WERI-Rb-1 (cell line): ENCODE measurements around the gene KANK4.

Experiments used
- DNase-seq: peaks from one replicate; pipeline ENCODE4 v3.0.0-alpha.2; 2020
- H3K27ac ChIP-seq: fragments of 250-450 bp; sonication (Bioruptor Pico); 2 replicates; pipeline ENCODE4 v1.5.1; 2020; ENCODE audit warnings: mild to moderate bottlenecking, moderate library complexity
- H3K27me3 ChIP-seq: fragments of 250-450 bp; sonication (Bioruptor Pico); 2 replicates; pipeline ENCODE4 v1.5.1; 2021; ENCODE audit warnings: mild to moderate bottlenecking, low read depth, moderate library complexity; ENCODE audit not compliant: insufficient read depth, severe bottlenecking
- H3K36me3 ChIP-seq: fragments of 250-450 bp; sonication (Bioruptor Pico); 2 replicates; pipeline ENCODE4 v1.5.1; 2020; ENCODE audit warnings: mild to moderate bottlenecking, moderate library complexity
- H3K4me3 ChIP-seq: 2 replicates; pipeline ENCODE4 v1.5.1; 2011; ENCODE audit warnings: low read depth, mild to moderate bottlenecking, control low read depth, low read length
- H3K9me3 ChIP-seq: fragments of 250-450 bp; sonication (Bioruptor Pico); 2 replicates; pipeline ENCODE4 v1.5.1; 2021; ENCODE audit warnings: mild to moderate bottlenecking, moderate library complexity; ENCODE audit not compliant: severe bottlenecking
- CTCF ChIP-seq: IDR thresholded peaks from 2 replicates; pipeline ENCODE4 v1.5.1; 2011; ENCODE audit warnings: low read depth, mild to moderate bottlenecking, control low read depth, inconsistent platforms, low read length

The KANK4 gene

GRCh38 chr1:62336995-62337705 is 17.9 kb upstream of the KANK4 start:
- H3K9me3 ChIP-seq, result no peaks in the 10 kb centered on the region
- no peak overlapping the region for H3K4me3 ChIP-seq
- DNase-seq, result no peak
- H3K27me3 ChIP-seq, result no peaks in the 10 kb centered on the region
- no peak overlapping the region for H3K27ac ChIP-seq
- H3K36me3 ChIP-seq, result no peaks in the 10 kb centered on the region
- TF ChIP-seq CTCF, result no peak

DNA sequence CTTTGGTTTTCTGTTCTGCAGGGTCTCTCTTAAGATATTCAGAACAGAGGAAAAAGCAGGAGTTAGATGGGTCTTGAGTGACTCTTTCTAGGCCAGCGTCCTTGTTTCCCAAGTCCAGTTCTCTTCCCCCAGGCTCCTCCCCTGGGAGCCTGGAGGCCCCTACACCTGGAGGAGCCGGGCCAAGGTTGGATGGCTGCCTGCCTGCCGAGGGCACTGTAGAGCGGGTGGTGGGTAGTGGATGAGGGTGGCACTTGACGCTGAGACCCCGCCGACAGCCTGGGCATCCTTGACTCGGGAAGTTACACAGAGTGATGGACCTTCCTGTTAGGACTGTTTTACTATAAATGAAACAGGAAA is 17.4 kb upstream of the KANK4 start:
- H3K9me3 ChIP-seq, result no peaks in the 10 kb centered on the region
- H3K36me3 ChIP-seq, result no peaks in the 10 kb centered on the region
- no peak overlapping the region for H3K4me3 ChIP-seq
- DNase-seq, result no peak
- no peaks in the 10 kb centered on the region for H3K27me3 ChIP-seq
- H3K27ac ChIP-seq, result no peak overlapping the region
- TF ChIP-seq CTCF, result no peak

GRCh38 chr1:62335656-62336055 is 16.4 kb upstream of the KANK4 start:
- no peaks in the 10 kb centered on the region for H3K27me3 ChIP-seq
- no peak overlapping the region for H3K27ac ChIP-seq
- DNase-seq, result no peak
- H3K9me3 ChIP-seq, result no peaks in the 10 kb centered on the region
- H3K36me3 ChIP-seq, result no peaks in the 10 kb centered on the region
- no peak overlapping the region for H3K4me3 ChIP-seq
- peak; percentile 19; the same call in 1 of the 2 replicates for TF ChIP-seq CTCF

DNA sequence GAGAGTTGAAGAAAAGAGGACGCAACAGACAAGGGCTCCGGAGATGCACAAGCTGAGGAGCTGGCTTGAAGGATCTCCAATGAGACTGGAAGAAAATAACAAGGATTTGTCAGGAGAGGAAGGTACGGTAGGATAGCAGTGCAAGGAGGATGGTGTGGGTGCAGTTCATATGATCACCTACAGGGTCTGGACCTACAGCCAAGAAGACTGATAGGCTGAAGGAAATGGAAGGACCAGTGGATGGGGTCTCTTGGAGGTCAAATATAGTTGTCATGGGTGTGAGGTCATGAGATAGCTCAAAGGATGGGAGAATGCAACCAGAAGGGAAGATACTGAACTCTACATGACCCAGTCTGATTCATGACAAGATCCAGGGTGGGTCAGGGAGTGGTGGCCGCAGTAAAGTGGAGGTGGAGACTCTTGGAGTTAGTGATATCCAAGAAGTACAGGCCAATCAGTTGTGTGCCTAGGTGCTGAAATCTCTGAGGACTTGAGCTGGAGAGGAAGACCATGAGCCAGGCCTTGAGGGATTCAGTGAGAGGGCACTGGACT is 15.3 kb upstream of the KANK4 start:
- Histone ChIP-seq H3K27ac (no peak overlapping the region), H3K36me3 (no peaks in the 10 kb centered on the region), H3K27me3 (no peaks in the 10 kb centered on the region), H3K9me3 (no peaks in the 10 kb centered on the region), H3K4me3 (no peak overlapping the region)
- no peak for DNase-seq
- TF ChIP-seq CTCF, result no peak

GRCh38 chr1:62333441-62333840 is 14.2 kb upstream of the KANK4 start:
- Histone ChIP-seq H3K4me3 (no peak overlapping the region), H3K27ac (no peak overlapping the region), H3K27me3 (no peaks in the 10 kb centered on the region), H3K9me3 (no peaks in the 10 kb centered on the region), H3K36me3 (no peaks in the 10 kb centered on the region)
- no peak for DNase-seq
- TF ChIP-seq CTCF, result no peak
